A549 (cell line): ENCODE measurements around the gene SLC9C1. TPM values are rescaled to one million over a fixed set of nuclear protein-coding genes. Genes with fewer than 3 reads are reported as not detected.

ENCODE experiments used
- ATAC-seq, 2 experiments: fragments of 200-7000 bp in 1 of 2; fragments of >200 bp in 1 of 2; cut with Nextera tagmentation in 1 of 2; cut with Tn5 transposase in 1 of 2; 3 replicates each; pipeline versions ENCODE4 v1.8.0 to v1.9.1; 2018 to 2020; ENCODE audit warnings: mild to moderate bottlenecking in 1 of 2, moderate library complexity in 1 of 2
- CTCF ChIA-PET: fragments of 300-600 bp; sonication (Branson Sonifier 250); formaldehyde crosslinking; extraction: SDS; loops from one replicate; lab custom pipeline; 2021; ENCODE audit warnings: antibody characterized with exemption, inconsistent platforms; lab: Yijun Ruan, JAX
- POLR2A ChIA-PET: fragments of 350-600 bp; formaldehyde crosslinking; extraction: SDS; loops from one replicate; lab custom pipeline; 2021; ENCODE audit warnings: antibody characterized with exemption, inconsistent platforms; lab: Yijun Ruan, JAX
- DNase-seq, 2 experiments: peaks; one replicate each; pipeline versions ENCODE4 v3.0.0 to v3.0.0-alpha.2; 2011 to 2016; ENCODE audit warnings: low read depth in 1 of 2, low spot score in 1 of 2
- FAIRE-seq: peaks from 2 replicates; lab custom pipeline; 2011; peaks lifted over from hg19 to GRCh38; lab: Jason Lieb, UNC
- H3K27ac ChIP-seq, 2 experiments: fragments of >200 bp; sonication (Bioruptor Twin); formaldehyde crosslinking; 3 replicates each; pipeline ENCODE4 v1.5.1; 2016 to 2017
- H3K4me1 ChIP-seq: fragments of >200 bp; sonication (Bioruptor Twin); formaldehyde crosslinking; 3 replicates; pipeline ENCODE4 v1.6.1; 2016
- H3K4me2 ChIP-seq: fragments of >200 bp; sonication (Bioruptor Twin); formaldehyde crosslinking; 3 replicates; pipeline ENCODE4 v1.6.1; 2016
- H3K4me3 ChIP-seq: fragments of >200 bp; sonication (Bioruptor Twin); formaldehyde crosslinking; 3 replicates; pipeline ENCODE4 v1.5.1; 2016
- H3K9me3 ChIP-seq: fragments of >200 bp; sonication (Bioruptor Twin); formaldehyde crosslinking; 3 replicates; pipeline ENCODE4 v1.6.1; 2016
- BHLHE40 ChIP-seq: IDR thresholded peaks from 2 replicates; pipeline ENCODE4 v1.6.1; 2012; ENCODE audit warnings: low read depth, low read length, inconsistent platforms
- CBX8 ChIP-seq: fragments of 200-600 bp; sonication (generic); IDR thresholded peaks from 2 replicates; pipeline ENCODE4 v1.6.1; 2016
- E2F6 ChIP-seq: IDR thresholded peaks from 2 replicates; pipeline ENCODE4 v1.6.1; 2012; ENCODE audit warnings: low read depth, borderline replicate concordance
- EP300 ChIP-seq, 2 experiments: fragments of >200 bp; sonication (Bioruptor Twin); formaldehyde crosslinking; IDR thresholded peaks; 2 replicates in 1 of 2; 3 replicates in 1 of 2; pipeline ENCODE4 v1.6.1; 2016 to 2017
- FOSL2 ChIP-seq, 2 experiments: fragments of 450-650 bp in 1 of 2; fragments of >200 bp in 1 of 2; sonication (Bioruptor Twin) in 1 of 2; formaldehyde crosslinking; IDR thresholded peaks; 2 replicates each; pipeline versions ENCODE4 v1.5.0 to v1.6.1; 2016 to 2020; ENCODE audit warnings: mild to moderate bottlenecking in 1 of 2, moderate library complexity in 1 of 2
- FOXS1 ChIP-seq: fragments of 250-450 bp; sonication (Bioruptor Pico); IDR thresholded peaks from 2 replicates; pipeline ENCODE4 v1.5.0; 2020; ENCODE audit warnings: mild to moderate bottlenecking, moderate library complexity
- HDAC2 ChIP-seq: fragments of 200-600 bp; sonication (generic); IDR thresholded peaks from 2 replicates; pipeline ENCODE4 v1.6.1; 2016
- HEYL ChIP-seq: fragments of 250-450 bp; sonication (Bioruptor Pico); IDR thresholded peaks from 2 replicates; pipeline ENCODE4 v1.8.0; 2021; ENCODE audit warnings: mild to moderate bottlenecking, moderate library complexity
- HMGXB4 ChIP-seq: fragments of 250-450 bp; sonication (Bioruptor Pico); IDR thresholded peaks from 2 replicates; pipeline ENCODE4 v1.5.0; 2021; ENCODE audit warnings: mild to moderate bottlenecking, moderate library complexity, borderline replicate concordance
- HOXA7 ChIP-seq: fragments of 250-450 bp; sonication (Bioruptor Pico); IDR thresholded peaks from 2 replicates; pipeline ENCODE4 v1.5.0; 2020; ENCODE audit warnings: mild to moderate bottlenecking, moderate library complexity
- HOXB5 ChIP-seq: fragments of 250-450 bp; sonication (Bioruptor Pico); IDR thresholded peaks from 2 replicates; pipeline ENCODE4 v1.5.0; 2020; ENCODE audit warnings: mild to moderate bottlenecking, moderate library complexity
- JUNB ChIP-seq: fragments of >200 bp; sonication (Bioruptor Twin); formaldehyde crosslinking; IDR thresholded peaks from 2 replicates; pipeline ENCODE4 v1.6.1; 2016
- KDM5A ChIP-seq: fragments of 200-600 bp; sonication (generic); IDR thresholded peaks from 2 replicates; pipeline ENCODE4 v1.6.1; 2016; ENCODE audit warnings: antibody characterized with exemption, mild to moderate bottlenecking
- MAX ChIP-seq: IDR thresholded peaks from 2 replicates; pipeline ENCODE4 v1.6.1; 2012
- MYC ChIP-seq: IDR thresholded peaks from 2 replicates; pipeline ENCODE4 v1.6.1; 2012; ENCODE audit warnings: mild to moderate bottlenecking, inconsistent platforms, low read length, improper control_type of control experiment, borderline replicate concordance
- NFE2L2 ChIP-seq: fragments of 150-350 bp; conservative IDR thresholded peaks from 2 replicates; pipeline ENCODE4 v1.6.1; 2014; ENCODE audit warnings: low read length
- NPAS2 ChIP-seq: fragments of 250-450 bp; sonication (Bioruptor Pico); IDR thresholded peaks from 2 replicates; pipeline ENCODE4 v1.8.0; 2022; ENCODE audit warnings: mild to moderate bottlenecking, moderate library complexity, borderline replicate concordance
- POLR2A ChIP-seq: IDR thresholded peaks from 2 replicates; pipeline ENCODE4 v1.6.1; 2012; ENCODE audit warnings: mild to moderate bottlenecking, low read length
- TFCP2L1 ChIP-seq: fragments of 250-450 bp; sonication (Bioruptor Pico); IDR thresholded peaks from 2 replicates; pipeline ENCODE4 v1.5.0; 2021; ENCODE audit warnings: mild to moderate bottlenecking
- ZC3H11A ChIP-seq: fragments of 450-650 bp; IDR thresholded peaks from 2 replicates; pipeline ENCODE4 v1.6.1; 2014; ENCODE audit warnings: antibody characterized with exemption, mild to moderate bottlenecking
- ZFP36 ChIP-seq: fragments of 450-650 bp; IDR thresholded peaks from 2 replicates; pipeline ENCODE4 v1.6.1; 2014; ENCODE audit warnings: borderline replicate concordance; ENCODE audit not compliant: partially characterized antibody
- ZNF302 ChIP-seq: fragments of 250-450 bp; sonication (Bioruptor Pico); IDR thresholded peaks from 2 replicates; pipeline ENCODE4 v1.9.0; 2021; ENCODE audit warnings: inconsistent platforms, mild to moderate bottlenecking, moderate library complexity
- ZSCAN20 ChIP-seq: fragments of 250-450 bp; sonication (Bioruptor Pico); IDR thresholded peaks from 2 replicates; pipeline ENCODE4 v1.8.0; 2022; ENCODE audit warnings: mild to moderate bottlenecking, moderate library complexity
- WGBS: methylation state at CpG from one replicate; pipeline ENCODE4 v1.1.6; 2017; ENCODE audit errors: missing lambda C conversion rate; 5-methylcytosine and 5-hydroxymethylcytosine counted together
- polyA plus RNA-seq, 4 experiments: library from polyadenylated mRNA; depleted of rRNA in 3 of 4; stranded (reverse); fragments of >200 nt; fragmentation: RNase III in 1 of 4; extraction: RNeasy Plus Mini Kit Qiagen cat#74134 plus additional on column Dnase treatment in 1 of 4; gene quantifications; 2 replicates in 3 of 4; 3 replicates in 1 of 4; pipeline ENCODE4 v1.2.3, GENCODE V29; 2011 to 2017
- TF ChIP-seq, protein P1 (sequence below): fragments of >200 bp; sonication (Bioruptor Twin); formaldehyde crosslinking; IDR thresholded peaks from 3 replicates; pipeline ENCODE4 v1.5.1; 2016
- TF ChIP-seq, protein P2 (sequence below): fragments of 150-350 bp; IDR thresholded peaks from 2 replicates; pipeline ENCODE4 v1.6.1; 2014; ENCODE audit warnings: low read depth, mild to moderate bottlenecking, low read length

The SLC9C1 gene
- polyA plus RNA-seq, 2 of the 4 experiments (the other 2 are of a cell fraction), result not detected

DNA sequence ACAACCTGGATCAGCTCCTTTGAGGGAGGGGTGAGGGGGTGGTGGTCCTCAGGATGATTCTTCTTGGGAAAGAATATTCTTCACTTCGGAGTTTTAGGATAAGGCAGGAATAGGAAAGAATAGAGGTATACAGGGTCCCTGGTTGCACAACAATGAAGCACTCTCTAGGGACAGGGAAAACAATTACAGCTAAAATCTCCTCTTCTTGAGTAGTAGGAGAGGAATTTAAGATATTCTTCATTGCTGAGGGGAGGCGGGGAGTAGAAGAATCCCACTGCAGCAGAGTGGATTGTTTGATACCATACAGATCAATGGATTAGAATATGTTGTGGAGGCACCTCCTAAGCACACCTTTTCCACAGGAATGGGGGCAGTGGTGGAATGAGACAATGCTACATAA lies 20.5 kb downstream of the SLC9C1 start:
- 0 out of 6 replicates have a peak, but pooled peaks of 1 of the 2 experiments have one; percentile 19 for ATAC-seq
- Histone ChIP-seq H3K9me3 (no peaks in the 10 kb centered on the region), H3K4me3 (no peak overlapping the region), H3K4me1 (no peaks in the 10 kb centered on the region), H3K4me2 (no peak overlapping the region)
- CTCF ChIA-PET, result interaction anchor here (2.0 kb wide), 1 partner anchor 20 kb away, joined by 5 read pairs; the partner anchor contains the start of gene SLC9C1
- DNase-seq, result no peak
- FAIRE-seq, result no peak
- TF ChIP-seq E2F6, result no peak
- TF ChIP-seq BHLHE40, result no peak
- TF ChIP-seq FOXS1 (CRISPR knock-in tag), result no peak
- TF ChIP-seq HOXA7 (CRISPR knock-in tag), result no peak
- TF ChIP-seq TFCP2L1 (CRISPR knock-in tag), result no peak
- TF ChIP-seq, all 56 proteins: peak for 0
- POLR2A ChIA-PET, result no interaction called here
- WGBS, result 10% methylated on average over 2 of the region's 2 CpGs
- H3K27ac ChIP-seq, result no peak overlapping the region

DNA sequence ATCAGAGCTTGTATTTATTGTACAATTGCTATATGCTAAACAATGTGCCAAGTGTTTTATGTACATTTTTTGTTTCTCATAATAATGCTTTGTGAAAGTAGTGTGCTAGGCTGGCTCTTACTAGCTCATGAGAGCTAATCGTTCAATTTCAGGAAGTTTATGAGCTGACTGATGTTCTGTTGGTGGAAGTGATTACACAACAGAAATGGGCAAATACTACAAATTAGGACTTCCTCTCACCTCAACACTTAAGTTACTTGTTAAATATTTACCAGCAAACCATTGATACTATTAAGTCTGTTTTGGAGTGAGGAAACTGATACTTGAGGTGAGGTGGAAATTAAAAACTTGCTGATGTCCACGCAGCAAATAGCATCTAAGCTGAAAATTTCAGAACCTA lies 32.3 kb downstream of the SLC9C1 start:
- 2% methylated on average over 2 of the region's 2 CpGs for WGBS
- Histone ChIP-seq H3K27ac (no peak overlapping the region), H3K9me3 (no peaks in the 10 kb centered on the region)
- ATAC-seq, result no peak
- TF ChIP-seq EP300 (IDR thresholded peaks at IDR 0.05), result no peak
- no peak for TF ChIP-seq HOXB5
- TF ChIP-seq HMGXB4 (CRISPR knock-in tag), result no peak
- TF ChIP-seq, protein P1, sequence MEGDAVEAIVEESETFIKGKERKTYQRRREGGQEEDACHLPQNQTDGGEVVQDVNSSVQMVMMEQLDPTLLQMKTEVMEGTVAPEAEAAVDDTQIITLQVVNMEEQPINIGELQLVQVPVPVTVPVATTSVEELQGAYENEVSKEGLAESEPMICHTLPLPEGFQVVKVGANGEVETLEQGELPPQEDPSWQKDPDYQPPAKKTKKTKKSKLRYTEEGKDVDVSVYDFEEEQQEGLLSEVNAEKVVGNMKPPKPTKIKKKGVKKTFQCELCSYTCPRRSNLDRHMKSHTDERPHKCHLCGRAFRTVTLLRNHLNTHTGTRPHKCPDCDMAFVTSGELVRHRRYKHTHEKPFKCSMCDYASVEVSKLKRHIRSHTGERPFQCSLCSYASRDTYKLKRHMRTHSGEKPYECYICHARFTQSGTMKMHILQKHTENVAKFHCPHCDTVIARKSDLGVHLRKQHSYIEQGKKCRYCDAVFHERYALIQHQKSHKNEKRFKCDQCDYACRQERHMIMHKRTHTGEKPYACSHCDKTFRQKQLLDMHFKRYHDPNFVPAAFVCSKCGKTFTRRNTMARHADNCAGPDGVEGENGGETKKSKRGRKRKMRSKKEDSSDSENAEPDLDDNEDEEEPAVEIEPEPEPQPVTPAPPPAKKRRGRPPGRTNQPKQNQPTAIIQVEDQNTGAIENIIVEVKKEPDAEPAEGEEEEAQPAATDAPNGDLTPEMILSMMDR, result no peak
- no peak for TF ChIP-seq KDM5A
- no peak for TF ChIP-seq HEYL
- no peak for TF ChIP-seq MAX
- TF ChIP-seq HDAC2, result no peak
- TF ChIP-seq, all 56 proteins: peak for 0
- POLR2A ChIA-PET, result no interaction called here
- DNase-seq (no peak), FAIRE-seq (peak; percentile 84)
- no peak overlapping the region for H3K4me3 ChIP-seq
- no peaks in the 10 kb centered on the region for H3K4me1 ChIP-seq
- CTCF ChIA-PET, result interaction anchor here (1.0 kb wide), 1 partner anchor 22 kb away, joined by 3 read pairs; no protein-coding TSS in a partner anchor
- no peak overlapping the region for H3K4me2 ChIP-seq

- Histone ChIP-seq H3K9me3 (no peaks in the 10 kb centered on the region), H3K4me1 (no peaks in the 10 kb centered on the region), H3K4me3 (no peak overlapping the region), H3K27ac (no peak overlapping the region), H3K4me2 (no peak overlapping the region)
- 66% methylated on average over 1 of the region's 1 CpG for WGBS
- FAIRE-seq (no peak), ATAC-seq (no peak), DNase-seq (no peak)
- ChIA-PET CTCF (no interaction called here), POLR2A (no interaction called here)
- no peak for TF ChIP-seq HOXB5
- TF ChIP-seq NPAS2 (CRISPR knock-in tag), result no peak
- no peak for TF ChIP-seq ZC3H11A
- no peak for TF ChIP-seq ZFP36
- TF ChIP-seq FOSL2 (IDR thresholded peaks at IDR 0.05), result no peak
- no peak for TF ChIP-seq FOSL2 (CRISPR knock-in tag; IDR thresholded peaks at IDR 0.05)
- no peak for TF ChIP-seq POLR2A
- TF ChIP-seq NFE2L2, result no peak
- no peak for TF ChIP-seq HEYL
- TF ChIP-seq ZNF302 (CRISPR knock-in tag), result no peak
- no peak for TF ChIP-seq EP300 (IDR thresholded peaks at IDR 0.05)
- no peak for TF ChIP-seq JUNB
- TF ChIP-seq CBX8, result no peak
- TF ChIP-seq ZSCAN20 (CRISPR knock-in tag), result no peak
- no peak for TF ChIP-seq MYC
- TF ChIP-seq HDAC2, result no peak
- TF ChIP-seq, protein P2, sequence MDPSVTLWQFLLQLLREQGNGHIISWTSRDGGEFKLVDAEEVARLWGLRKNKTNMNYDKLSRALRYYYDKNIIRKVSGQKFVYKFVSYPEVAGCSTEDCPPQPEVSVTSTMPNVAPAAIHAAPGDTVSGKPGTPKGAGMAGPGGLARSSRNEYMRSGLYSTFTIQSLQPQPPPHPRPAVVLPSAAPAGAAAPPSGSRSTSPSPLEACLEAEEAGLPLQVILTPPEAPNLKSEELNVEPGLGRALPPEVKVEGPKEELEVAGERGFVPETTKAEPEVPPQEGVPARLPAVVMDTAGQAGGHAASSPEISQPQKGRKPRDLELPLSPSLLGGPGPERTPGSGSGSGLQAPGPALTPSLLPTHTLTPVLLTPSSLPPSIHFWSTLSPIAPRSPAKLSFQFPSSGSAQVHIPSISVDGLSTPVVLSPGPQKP, result no peak
Observed at GRCh38 chr3:112260563-112260962, 33.5 kb downstream of the SLC9C1 start.
